ENCODE data around the gene CD4.
"Not testable (repeated sequence)": the region's sequence is repeated elsewhere in the genome, so short reads cannot be mapped to it uniquely, and the experiment has no call there.

CD4 gene

DNA sequence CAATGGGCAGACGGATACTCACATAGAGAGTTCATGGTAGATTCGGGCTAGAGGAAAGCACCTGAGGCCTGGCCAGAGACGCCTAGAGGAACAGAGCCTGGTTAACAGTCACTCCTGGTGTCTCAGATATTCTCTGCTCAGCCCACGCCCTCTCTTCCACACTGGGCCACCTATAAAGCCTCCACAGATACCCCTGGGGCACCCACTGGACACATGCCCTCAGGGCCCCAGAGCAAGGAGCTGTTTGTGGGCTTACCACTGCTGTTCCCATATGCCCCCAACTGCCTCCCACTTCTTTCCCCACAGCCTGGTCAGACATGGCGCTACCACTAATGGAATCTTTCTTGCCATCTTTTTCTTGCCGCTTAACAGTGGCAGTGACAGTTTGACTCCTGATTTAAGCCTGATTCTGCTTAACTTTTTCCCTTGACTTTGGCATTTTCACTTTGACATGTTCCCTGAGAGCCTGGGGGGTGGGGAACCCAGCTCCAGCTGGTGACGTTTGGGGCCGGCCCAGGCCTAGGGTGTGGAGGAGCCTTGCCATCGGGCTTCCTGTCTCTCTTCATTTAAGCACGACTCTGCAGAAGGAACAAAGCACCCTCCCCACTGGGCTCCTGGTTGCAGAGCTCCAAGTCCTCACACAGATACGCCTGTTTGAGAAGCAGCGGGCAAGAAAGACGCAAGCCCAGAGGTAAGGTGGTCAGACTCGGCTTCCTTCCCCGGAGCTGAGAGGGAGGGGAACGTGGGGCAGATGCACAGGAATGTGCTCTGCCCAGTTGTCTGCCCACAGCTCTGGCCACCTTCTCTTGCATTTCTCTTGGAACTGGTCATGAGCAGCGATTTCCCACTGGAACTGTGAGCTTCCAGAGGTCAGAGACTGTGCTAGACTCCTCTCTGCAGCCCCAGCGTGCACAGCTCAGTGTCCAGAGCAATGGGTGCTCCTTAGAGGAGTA is at the start of gene CD4:
Gene CD4 (plus strand): TSS at position 557 of the 953 bp plus-strand sequence. CDS start 10,611 bp downstream, outside the sequence.
- no peaks in the 10 kb centered on the region for H4K20me1 ChIP-seq (ENCODE audit: control insufficient read depth, insufficient read depth, low read depth, low read length)
- H3K27me3 ChIP-seq (ENCODE audit: control insufficient read depth, low read length): peaks cover 39% of the 10 kb centered on the region
- H3K4me1 ChIP-seq (ENCODE audit: control insufficient read depth, low read length): peaks cover 13% of the 10 kb centered on the region
- no peak within 1 kb of the TSS for H3K4me2 ChIP-seq (ENCODE audit: low read length)
- H3K4me3 ChIP-seq (ENCODE audit: low read length): no peak within 1 kb of the TSS
- TF ChIP-seq, protein P1, sequence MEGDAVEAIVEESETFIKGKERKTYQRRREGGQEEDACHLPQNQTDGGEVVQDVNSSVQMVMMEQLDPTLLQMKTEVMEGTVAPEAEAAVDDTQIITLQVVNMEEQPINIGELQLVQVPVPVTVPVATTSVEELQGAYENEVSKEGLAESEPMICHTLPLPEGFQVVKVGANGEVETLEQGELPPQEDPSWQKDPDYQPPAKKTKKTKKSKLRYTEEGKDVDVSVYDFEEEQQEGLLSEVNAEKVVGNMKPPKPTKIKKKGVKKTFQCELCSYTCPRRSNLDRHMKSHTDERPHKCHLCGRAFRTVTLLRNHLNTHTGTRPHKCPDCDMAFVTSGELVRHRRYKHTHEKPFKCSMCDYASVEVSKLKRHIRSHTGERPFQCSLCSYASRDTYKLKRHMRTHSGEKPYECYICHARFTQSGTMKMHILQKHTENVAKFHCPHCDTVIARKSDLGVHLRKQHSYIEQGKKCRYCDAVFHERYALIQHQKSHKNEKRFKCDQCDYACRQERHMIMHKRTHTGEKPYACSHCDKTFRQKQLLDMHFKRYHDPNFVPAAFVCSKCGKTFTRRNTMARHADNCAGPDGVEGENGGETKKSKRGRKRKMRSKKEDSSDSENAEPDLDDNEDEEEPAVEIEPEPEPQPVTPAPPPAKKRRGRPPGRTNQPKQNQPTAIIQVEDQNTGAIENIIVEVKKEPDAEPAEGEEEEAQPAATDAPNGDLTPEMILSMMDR (IDR thresholded peaks at IDR 0.05; ENCODE audit: low read depth, low read length, poor library complexity, severe bottlenecking): no peak
- no peak for TF ChIP-seq EZH2phosphoT487 (IDR thresholded peaks at IDR 0.05; ENCODE audit: borderline replicate concordance, low read length)
- H3K9me2 ChIP-seq (replicated peaks; ENCODE audit: control insufficient read depth, low read length): no peaks in the 10 kb centered on the region
- H3K27ac ChIP-seq (ENCODE audit: low read depth, low read length): no peak within 1 kb of the TSS
- no peaks in the 10 kb centered on the region for H3F3A ChIP-seq (ENCODE audit: control insufficient read depth, insufficient read depth)
- H3K36me3 ChIP-seq (ENCODE audit: control insufficient read depth, low read length): no peaks in the 10 kb centered on the region
- H3K9me3 ChIP-seq (ENCODE audit: control insufficient read depth, insufficient read depth, low read length): no peaks in the 10 kb centered on the region
- H3K79me2 ChIP-seq (ENCODE audit: control insufficient read depth, low read length): no peaks in the 10 kb centered on the region

DNA sequence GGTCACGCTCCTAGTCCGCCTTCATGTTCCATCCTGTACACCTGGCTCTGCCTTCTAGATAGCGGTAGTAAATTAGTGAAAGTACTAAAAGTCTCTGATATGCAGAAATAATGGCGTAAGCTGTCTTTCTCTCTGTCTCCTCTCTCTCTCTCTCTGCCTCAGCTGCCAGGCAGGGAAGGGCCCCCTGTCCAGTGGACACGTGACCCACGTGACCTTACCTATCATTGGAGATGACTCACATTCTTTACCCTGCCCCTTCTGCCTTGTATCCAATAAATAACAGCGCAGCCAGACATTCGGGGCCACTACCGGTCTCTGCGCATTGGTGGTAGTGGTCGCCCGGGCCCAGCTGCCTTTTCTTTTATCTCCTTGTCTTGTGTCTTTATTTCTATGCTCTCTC is 47.2 kb upstream of the CD4 start:
- not testable (repeated sequence) for H3F3A ChIP-seq (ENCODE audit: control insufficient read depth, insufficient read depth); H3K27ac ChIP-seq (ENCODE audit: low read depth, low read length); H3K79me2 ChIP-seq (ENCODE audit: control insufficient read depth, low read length); H3K4me2 ChIP-seq (ENCODE audit: low read length); H3K27me3 ChIP-seq (ENCODE audit: control insufficient read depth, low read length); H3K9me2 ChIP-seq (replicated peaks; ENCODE audit: control insufficient read depth, low read length); H3K9me3 ChIP-seq (ENCODE audit: control insufficient read depth, insufficient read depth, low read length); H3K4me3 ChIP-seq (ENCODE audit: low read length); H4K20me1 ChIP-seq (ENCODE audit: control insufficient read depth, insufficient read depth, low read depth, low read length)
- H3K36me3 ChIP-seq (ENCODE audit: control insufficient read depth, low read length): peaks cover 12% of the 10 kb centered on the region
- H3K4me1 ChIP-seq (ENCODE audit: control insufficient read depth, low read length): peaks cover 19% of the 10 kb centered on the region

DNA sequence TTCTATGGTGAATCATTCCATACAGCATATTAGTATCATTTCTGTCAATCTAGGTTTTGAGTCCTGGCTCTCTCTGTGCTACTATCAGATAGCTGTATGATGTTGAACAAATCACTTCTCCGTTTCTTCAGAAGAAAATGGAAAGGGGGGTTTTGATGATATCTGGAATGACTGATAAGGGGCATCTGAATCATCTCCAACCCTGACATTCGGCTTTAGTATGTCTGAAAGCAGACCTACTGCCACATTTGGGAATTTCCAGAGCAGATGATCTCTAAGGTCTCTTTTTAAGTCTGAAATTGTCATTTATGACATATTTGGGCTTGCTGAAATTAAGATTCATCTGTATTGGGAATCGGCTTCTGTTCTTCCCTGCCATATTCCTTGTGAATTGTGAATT is 46.5 kb upstream of the CD4 start:
- H4K20me1 ChIP-seq (ENCODE audit: control insufficient read depth, insufficient read depth, low read depth, low read length): no peaks in the 10 kb centered on the region
- TF ChIP-seq, protein P1 (IDR thresholded peaks at IDR 0.05; ENCODE audit: low read depth, low read length, poor library complexity, severe bottlenecking): no peak
- TF ChIP-seq EZH2phosphoT487 (IDR thresholded peaks at IDR 0.05; ENCODE audit: borderline replicate concordance, low read length): no peak
- H3F3A ChIP-seq (ENCODE audit: control insufficient read depth, insufficient read depth): no peaks in the 10 kb centered on the region; the same call in 1 of the 2 replicates
- peaks cover 19% of the 10 kb centered on the region for H3K36me3 ChIP-seq (ENCODE audit: control insufficient read depth, low read length)
- no peaks in the 10 kb centered on the region for H3K9me2 ChIP-seq (replicated peaks; ENCODE audit: control insufficient read depth, low read length)
- H3K9me3 ChIP-seq (ENCODE audit: control insufficient read depth, insufficient read depth, low read length): peaks cover 6% of the 10 kb centered on the region; the same call in 1 of the 2 replicates
- H3K27me3 ChIP-seq (ENCODE audit: control insufficient read depth, low read length): no peaks in the 10 kb centered on the region
- H3K4me2 ChIP-seq (ENCODE audit: low read length): no peak overlapping the region
- H3K27ac ChIP-seq (ENCODE audit: low read depth, low read length): no peak overlapping the region
- H3K4me3 ChIP-seq (ENCODE audit: low read length): no peak overlapping the region
- H3K79me2 ChIP-seq (ENCODE audit: control insufficient read depth, low read length): no peaks in the 10 kb centered on the region
- H3K4me1 ChIP-seq (ENCODE audit: control insufficient read depth, low read length): peaks cover 19% of the 10 kb centered on the region

DNA sequence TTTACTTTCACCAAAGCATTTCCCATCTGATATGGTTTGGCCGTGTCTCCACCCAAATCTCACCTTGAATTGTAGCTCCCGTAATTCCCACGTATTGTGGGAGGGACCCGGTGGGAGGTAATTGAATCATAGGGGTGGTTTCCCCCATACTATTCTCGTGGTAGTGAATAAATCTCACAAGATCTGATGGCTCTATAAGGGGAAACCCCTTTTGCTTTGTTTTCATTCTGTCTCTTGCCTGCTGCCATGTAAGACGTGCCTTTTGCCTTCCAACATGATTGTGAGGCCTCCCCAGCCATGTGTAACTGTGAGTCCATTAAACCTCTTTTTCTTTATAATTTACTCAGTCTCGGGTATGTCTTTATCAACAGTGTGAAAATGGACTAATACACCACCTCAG is 46.0 kb upstream of the CD4 start:
- peaks cover 24% of the 10 kb centered on the region for H3K36me3 ChIP-seq (ENCODE audit: control insufficient read depth, low read length)
- H3K9me3 ChIP-seq (ENCODE audit: control insufficient read depth, insufficient read depth, low read length); H3K4me2 ChIP-seq (ENCODE audit: low read length); H3K27ac ChIP-seq (ENCODE audit: low read depth, low read length); H3K27me3 ChIP-seq (ENCODE audit: control insufficient read depth, low read length); H3K4me3 ChIP-seq (ENCODE audit: low read length); H3K9me2 ChIP-seq (replicated peaks; ENCODE audit: control insufficient read depth, low read length); H3K79me2 ChIP-seq (ENCODE audit: control insufficient read depth, low read length); H4K20me1 ChIP-seq (ENCODE audit: control insufficient read depth, insufficient read depth, low read depth, low read length); H3F3A ChIP-seq (ENCODE audit: control insufficient read depth, insufficient read depth): not testable (repeated sequence)
- peaks cover 19% of the 10 kb centered on the region for H3K4me1 ChIP-seq (ENCODE audit: control insufficient read depth, low read length)
